ENCODE measurements around the gene CYYR1. TPM values are rescaled to one million over a fixed set of nuclear protein-coding genes. Genes with fewer than 3 reads are reported as not detected.

The CYYR1 gene
- polyA plus RNA-seq (2013, experiment 1 of 2; ENCODE audit: insufficient read length): 3.9 TPM
- polyA plus RNA-seq (2013, experiment 2 of 2; ENCODE audit: insufficient read length): 5.2 TPM

DNA sequence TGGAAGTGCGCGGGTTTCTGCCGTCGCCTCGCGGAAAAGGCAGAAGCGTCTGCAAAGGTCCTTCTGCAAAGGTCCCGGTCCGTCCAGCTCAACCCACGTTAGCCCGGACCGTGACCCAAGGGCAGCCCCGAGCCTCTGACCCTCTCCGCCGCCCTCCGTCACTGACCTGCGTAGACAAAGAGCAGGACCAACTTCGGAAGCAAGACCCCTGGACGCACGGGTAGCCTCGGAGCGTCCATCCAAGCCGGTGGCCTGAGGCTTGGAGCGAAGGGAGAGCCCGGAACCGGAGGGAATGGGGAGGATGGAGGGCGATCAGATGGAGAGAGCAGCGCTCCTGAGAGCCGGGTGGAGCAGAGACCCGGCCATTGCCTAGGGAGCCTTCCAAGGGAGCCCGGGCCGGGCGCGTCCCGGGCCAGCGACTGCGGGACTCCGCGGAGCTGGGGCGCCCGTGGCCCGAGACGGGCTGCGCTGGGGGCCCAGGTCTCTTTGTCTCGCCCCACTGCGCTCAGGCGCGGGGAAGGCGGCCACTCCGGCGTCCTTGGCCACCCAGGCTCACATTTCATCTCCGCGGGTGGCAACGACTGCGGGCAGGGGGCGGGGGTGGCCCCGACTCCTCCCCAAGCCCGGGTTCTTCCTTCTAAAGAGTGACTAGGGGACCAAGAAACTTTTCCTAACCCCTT is at the start of gene CYYR1:
CYYR1 (minus strand) TSS at position 585 of the 680 bp plus-strand sequence; CDS start at position 239, 346 bp downstream.
- DNase-seq: peak; percentile 56

GRCh38 chr21:26617176-26617575 is 44.1 kb upstream of the CYYR1 start:
- no peak for DNase-seq

- peak; percentile 62 for DNase-seq
These were observed 41.2 kb upstream of the CYYR1 start for GRCh38 chr21:26614251-26614650.

DNA sequence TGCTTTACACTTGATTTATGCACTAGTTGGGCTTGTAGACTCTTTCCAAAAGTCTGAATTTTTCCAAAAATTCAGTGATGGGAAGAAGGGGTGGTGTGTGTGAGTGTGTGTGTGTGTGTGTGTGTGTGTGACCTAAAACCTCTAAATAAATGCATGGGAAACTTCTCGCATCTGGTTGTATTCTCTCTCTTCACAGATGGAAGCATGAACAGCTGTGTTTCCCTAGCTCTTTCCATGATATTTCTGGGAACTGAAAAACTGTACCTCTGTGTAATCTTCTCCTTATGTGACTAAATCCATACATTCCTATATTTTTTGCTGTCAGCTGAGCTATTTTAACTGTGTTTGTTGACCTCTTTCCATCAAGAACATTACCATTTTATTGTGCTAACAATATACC is 26.2 kb upstream of the CYYR1 start:
- no peak for DNase-seq

DNA sequence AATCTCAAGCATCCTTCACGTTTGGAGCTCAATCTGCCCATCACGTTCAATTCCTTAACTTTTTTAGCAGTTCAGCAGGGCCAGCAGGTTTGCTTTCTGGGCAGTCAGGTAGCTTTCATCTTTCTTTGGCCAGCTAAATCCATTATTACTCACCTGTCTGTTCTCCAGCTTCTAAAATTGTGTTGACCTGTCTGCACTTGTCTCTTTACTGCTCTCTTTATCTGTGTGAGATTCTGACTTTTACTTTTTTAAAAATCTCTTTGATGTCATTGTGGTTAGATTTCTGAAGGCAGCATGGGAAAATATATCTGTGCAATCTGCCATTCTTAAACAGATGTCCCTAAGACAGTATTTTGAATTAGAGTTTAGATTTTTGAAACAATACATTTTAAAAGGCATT is 24.9 kb upstream of the CYYR1 start:
- no peak for DNase-seq

DNA sequence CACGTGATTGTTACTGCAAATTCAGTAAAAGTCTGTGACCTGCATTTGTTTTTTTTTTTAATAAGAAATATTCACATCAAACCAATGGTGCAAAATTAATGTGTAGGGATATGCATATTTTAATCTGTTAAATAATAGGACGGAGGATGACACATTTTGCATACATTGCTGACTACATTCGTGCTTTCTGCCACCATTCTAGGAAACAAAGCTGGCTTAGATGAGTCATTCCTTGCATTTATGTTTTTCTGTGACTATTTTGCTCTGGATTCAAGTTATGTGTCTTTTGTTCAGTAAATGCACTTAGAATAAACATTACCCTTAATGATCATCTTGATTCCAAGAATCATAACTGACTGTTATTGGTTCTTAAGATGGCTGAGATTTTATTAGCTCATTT is 23.9 kb upstream of the CYYR1 start:
- peak; percentile 21 for DNase-seq

- no peak for DNase-seq
These were observed 22.9 kb upstream of the CYYR1 start for GRCh38 chr21:26595971-26596370.

DNA sequence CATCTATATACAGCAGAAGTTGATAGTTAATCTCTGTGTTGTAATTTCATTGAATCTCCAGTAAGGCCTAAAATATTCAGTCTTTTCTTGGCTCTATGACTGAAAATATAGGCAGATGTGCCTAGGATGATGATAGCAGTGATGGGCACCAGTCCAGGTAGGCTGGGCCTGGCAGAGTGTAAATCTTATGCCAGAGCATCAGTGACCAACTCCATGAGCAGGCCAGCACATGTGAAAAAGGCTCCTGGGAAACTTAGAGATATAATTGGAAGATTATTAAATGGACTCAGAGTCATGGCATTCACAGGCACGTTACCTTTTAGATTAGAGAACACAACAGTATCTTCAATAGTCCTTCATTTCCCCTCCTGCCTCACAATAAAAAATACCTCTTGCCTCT is 20.7 kb upstream of the CYYR1 start:
- DNase-seq: no peak

DNA sequence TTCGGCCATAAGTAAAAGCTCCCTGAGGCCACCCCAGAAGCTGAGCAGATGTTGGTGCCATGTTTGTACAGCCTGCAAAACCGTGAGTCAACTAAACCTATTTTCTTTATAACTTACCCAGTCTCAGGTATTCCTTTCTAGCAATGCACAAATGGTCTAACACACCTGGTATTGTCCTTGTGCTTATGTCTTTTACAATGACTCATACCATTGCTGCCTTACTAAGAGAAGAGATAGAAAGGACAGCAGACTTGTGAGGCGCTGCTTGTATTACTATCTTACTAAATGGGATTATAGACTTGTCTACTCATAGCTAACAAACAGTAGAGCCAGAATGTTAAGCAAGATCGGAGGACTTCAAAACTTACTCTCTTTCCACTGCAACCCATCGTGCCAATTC is 18.5 kb upstream of the CYYR1 start:
- no peak for DNase-seq

DNA sequence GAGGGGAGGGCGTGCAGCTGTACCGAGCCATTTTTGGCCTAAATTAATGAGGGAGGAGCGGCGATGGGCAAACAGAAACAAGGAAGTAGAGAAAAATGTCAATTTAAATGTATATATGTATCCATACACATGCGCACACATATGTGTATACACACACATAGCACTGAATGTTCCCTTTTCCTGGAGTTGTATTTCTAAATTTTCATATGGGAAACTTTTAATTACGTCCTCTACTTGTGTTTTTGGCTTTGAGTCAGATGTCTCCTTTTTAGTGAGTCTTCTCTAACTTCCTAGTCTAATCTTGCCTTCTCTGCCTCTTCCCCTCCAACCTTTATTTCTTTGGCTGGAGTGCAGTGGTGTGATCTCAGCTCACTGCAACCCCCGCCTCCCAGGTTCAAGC is 15.4 kb upstream of the CYYR1 start:
- no peak for DNase-seq

- DNase-seq: peak; percentile 87
These were observed 14.7 kb upstream of the CYYR1 start for GRCh38 chr21:26587736-26588201.

DNA sequence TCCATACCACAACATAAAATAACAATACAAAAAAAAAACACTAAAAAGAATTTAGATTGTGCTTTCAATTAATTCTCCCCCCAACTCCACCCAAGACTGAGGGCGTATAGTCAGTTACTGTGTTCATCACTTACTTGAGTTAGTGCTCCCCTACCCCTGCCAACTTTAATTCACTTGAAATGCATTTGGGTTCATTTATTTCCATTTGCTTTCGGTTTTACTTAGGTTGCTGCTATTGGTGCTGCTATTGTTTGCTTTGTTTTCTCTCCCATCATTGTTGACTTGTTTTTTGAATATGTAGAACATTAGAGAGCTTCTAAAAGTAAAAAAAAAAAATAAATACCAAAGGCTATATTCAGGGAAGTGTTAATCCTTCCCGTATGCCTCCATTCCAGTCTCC is 10.7 kb upstream of the CYYR1 start:
- no peak for DNase-seq

GRCh38 chr21:26581818-26582217 is 8.7 kb upstream of the CYYR1 start:
- DNase-seq: no peak

GRCh38 chr21:26572076-26572701 is 897 bp downstream of the CYYR1 start:
- DNase-seq: no peak

DNA sequence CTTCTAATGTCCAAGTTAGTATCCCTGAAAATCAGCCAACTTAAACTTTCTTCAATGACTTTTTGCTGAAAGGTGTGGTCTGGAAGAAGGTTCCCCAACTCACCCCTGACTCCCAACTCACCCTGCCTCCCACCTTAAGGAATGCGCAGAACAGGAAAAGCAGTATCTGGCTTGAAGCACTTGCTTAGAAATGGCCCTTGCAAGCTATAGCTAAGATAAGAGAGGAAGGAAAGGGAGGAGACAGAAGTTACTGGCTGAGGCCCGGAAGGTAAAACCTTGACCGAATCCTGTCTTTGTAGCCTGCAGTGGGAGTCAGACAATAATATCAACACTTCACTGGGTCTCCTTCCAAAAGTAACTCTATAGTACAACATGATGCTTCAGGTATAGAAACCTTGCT is 2.9 kb downstream of the CYYR1 start:
- DNase-seq: no peak

- no peak for DNase-seq
These were observed 7.5 kb downstream of the CYYR1 start for GRCh38 chr21:26565546-26565945.

DNA sequence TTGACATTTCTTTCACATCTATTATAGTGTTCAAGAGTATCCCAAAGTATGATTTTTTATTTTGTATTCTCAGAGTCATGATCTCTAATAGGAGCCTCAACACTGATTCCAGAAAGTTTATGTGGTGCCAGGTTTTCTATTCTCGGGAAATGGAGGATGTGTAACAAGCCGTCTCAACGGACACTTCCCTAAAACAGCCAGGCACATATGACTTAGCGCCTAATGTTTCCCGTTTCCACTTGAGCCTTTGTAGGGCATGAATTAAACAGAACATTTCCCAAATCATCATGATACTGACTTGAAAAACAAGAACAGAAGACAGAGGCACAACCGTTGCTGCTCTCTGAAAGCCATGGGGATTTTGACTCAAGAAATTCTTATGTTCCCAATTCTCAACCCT is 8.0 kb downstream of the CYYR1 start:
- no peak for DNase-seq

GRCh38 chr21:26563856-26564503 is 9.1 kb downstream of the CYYR1 start:
- DNase-seq: no peak

GRCh38 chr21:26560612-26561011 is 12.5 kb downstream of the CYYR1 start:
- no peak for DNase-seq

DNA sequence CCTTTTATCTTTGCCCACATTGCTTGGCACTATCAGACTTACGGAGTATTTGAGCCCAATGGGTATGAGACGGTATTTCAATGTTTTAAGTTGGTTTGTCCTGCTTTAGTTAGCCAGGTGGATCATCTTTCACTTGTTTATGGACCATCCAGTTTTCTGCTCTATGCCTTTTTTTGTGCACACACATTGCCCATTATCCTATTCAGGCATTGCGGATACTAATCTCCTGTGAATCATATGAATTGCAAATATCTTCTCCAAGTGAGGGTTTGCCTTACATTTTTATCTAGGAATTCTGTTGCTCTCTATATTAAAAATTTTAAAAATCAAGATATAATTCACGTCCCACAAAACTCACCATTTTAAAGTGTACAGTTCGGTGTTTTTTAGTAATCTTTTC is 14.0 kb downstream of the CYYR1 start:
- no peak for DNase-seq

GRCh38 chr21:26557106-26557505 is 16.0 kb downstream of the CYYR1 start:
- DNase-seq: no peak

- DNase-seq: no peak
These were observed 17.4 kb downstream of the CYYR1 start for GRCh38 chr21:26555540-26556146.

DNA sequence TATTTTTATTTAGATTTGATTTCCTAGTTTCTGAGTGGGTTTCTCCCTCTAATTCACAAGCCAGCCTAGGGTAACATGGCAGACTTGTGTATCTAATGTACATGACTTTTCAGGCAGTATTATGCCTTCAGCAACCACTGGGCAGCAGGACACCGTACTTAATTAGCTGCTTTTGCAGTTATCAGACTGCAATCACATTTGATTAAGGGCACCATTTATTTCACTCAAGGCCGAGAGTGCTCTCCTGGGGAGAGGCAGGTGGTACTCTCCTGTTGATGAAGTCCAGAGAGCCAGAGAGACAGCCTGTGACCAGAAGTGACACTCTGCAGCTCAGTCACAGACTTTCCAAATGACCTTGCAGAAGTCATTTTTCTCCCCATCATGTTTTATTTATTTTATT is 18.7 kb downstream of the CYYR1 start:
- DNase-seq: no peak
